ENCODE results near the gene CHST11. TPM values are rescaled to one million over a fixed set of nuclear protein-coding genes. Genes with fewer than 3 reads are reported as not detected.

Gene CHST11
- total RNA-seq, 1 donor from 2014 or later: 46.2 TPM

- intact Hi-C loops (cut with DNase I): no loop called here
- peaks cover 68% of the 10 kb centered on the region for H3K4me1 ChIP-seq
- no peak for TF ChIP-seq CTCF (IDR thresholded peaks at IDR 0.05)
- H3K27me3 ChIP-seq (ENCODE audit: low read depth): no peaks in the 10 kb centered on the region
- H3K36me3 ChIP-seq: no peaks in the 10 kb centered on the region
- ATAC-seq (peak in 1 of 2 donors; percentile 66), DNase-seq (peak; percentile 70)
- H3K9me3 ChIP-seq: no peaks in the 10 kb centered on the region
- H3K4me3 ChIP-seq: no peak overlapping the region
- H3K27ac ChIP-seq: peak overlapping the region; percentile 73
These were observed 211.5 kb downstream of the CHST11 start for GRCh38 chr12:104668274-104668718.

- intact Hi-C loops (cut with DNase I): no loop called here
- ATAC-seq: peak; percentile 36 to 62
These were observed 212.5 kb downstream of the CHST11 start for GRCh38 chr12:104669089-104669721.

GRCh38 chr12:104669851-104670337 is 213.1 kb downstream of the CHST11 start:
- Histone ChIP-seq H3K27ac (peak overlapping the region; percentile 73), H3K9me3 (no peaks in the 10 kb centered on the region), H3K4me1 (peaks cover 79% of the 10 kb centered on the region), H3K36me3 (no peaks in the 10 kb centered on the region), H3K4me3 (no peak overlapping the region), H3K27me3 (ENCODE audit: low read depth) (no peaks in the 10 kb centered on the region)
- DNase-seq (peak; percentile 72), ATAC-seq (peak; percentile 21 to 35)
- intact Hi-C loops (cut with DNase I): no loop called here
- TF ChIP-seq CTCF (IDR thresholded peaks at IDR 0.05): no peak

More at GRCh38 chr12:104669089-104669721, 212.5 kb downstream of the CHST11 start:
- H3K36me3 ChIP-seq: no peaks in the 10 kb centered on the region
- peak overlapping the region; percentile 73 for H3K27ac ChIP-seq
- H3K9me3 ChIP-seq: no peaks in the 10 kb centered on the region
- no peak overlapping the region for H3K4me3 ChIP-seq
- no peak for TF ChIP-seq CTCF (IDR thresholded peaks at IDR 0.05)
- H3K4me1 ChIP-seq: peaks cover 77% of the 10 kb centered on the region
- DNase-seq: peak; percentile 73
- H3K27me3 ChIP-seq (ENCODE audit: low read depth): no peaks in the 10 kb centered on the region

GRCh38 chr12:104670439-104671408 is 214.0 kb downstream of the CHST11 start:
- intact Hi-C loops (cut with DNase I): no loop called here
- TF ChIP-seq CTCF (IDR thresholded peaks at IDR 0.05): no peak
- no peaks in the 10 kb centered on the region for H3K27me3 ChIP-seq (ENCODE audit: low read depth)
- ATAC-seq (peak; percentile 34 to 47), DNase-seq (peak; percentile 76)
- H3K9me3 ChIP-seq: no peaks in the 10 kb centered on the region
- no peaks in the 10 kb centered on the region for H3K36me3 ChIP-seq
- no peak overlapping the region for H3K4me3 ChIP-seq
- H3K4me1 ChIP-seq: peaks cover 79% of the 10 kb centered on the region
- peak overlapping the region; percentile 73 for H3K27ac ChIP-seq

GRCh38 chr12:104671409-104672095 is 214.8 kb downstream of the CHST11 start:
- no peaks in the 10 kb centered on the region for H3K9me3 ChIP-seq
- peak; percentile 78 to 80 for ATAC-seq
- peaks cover 78% of the 10 kb centered on the region for H3K4me1 ChIP-seq

More at GRCh38 chr12:104671409-104672095, 214.8 kb downstream of the CHST11 start:
- H3K27ac ChIP-seq: peak overlapping the region; percentile 54
- no peaks in the 10 kb centered on the region for H3K36me3 ChIP-seq
- intact Hi-C loops (cut with DNase I): no loop called here
- H3K27me3 ChIP-seq (ENCODE audit: low read depth): no peaks in the 10 kb centered on the region
- no peak for TF ChIP-seq CTCF (IDR thresholded peaks at IDR 0.05)
- peak; percentile 89 for DNase-seq
- no peak overlapping the region for H3K4me3 ChIP-seq

Measured in lower lobe of right lung (tissue), 2 donors.